GM12892 (cell line): Measurements from ENCODE around the gene SREBF1.

Experiments
- POLR2A ChIP-seq: IDR thresholded peaks from 2 replicates; pipeline ENCODE4 v1.6.1; 2011; ENCODE audit warnings: low read depth, low read length, control low read depth
- POLR2AphosphoS5 ChIP-seq: IDR thresholded peaks from 2 replicates; pipeline ENCODE4 v1.6.1; 2011; ENCODE audit warnings: low read depth, low read length, control low read depth
- TAF1 ChIP-seq: IDR thresholded peaks from 2 replicates; pipeline ENCODE4 v1.6.1; 2011; ENCODE audit warnings: low read depth, mild to moderate bottlenecking, control low read depth, low read length, borderline replicate concordance

DNA sequence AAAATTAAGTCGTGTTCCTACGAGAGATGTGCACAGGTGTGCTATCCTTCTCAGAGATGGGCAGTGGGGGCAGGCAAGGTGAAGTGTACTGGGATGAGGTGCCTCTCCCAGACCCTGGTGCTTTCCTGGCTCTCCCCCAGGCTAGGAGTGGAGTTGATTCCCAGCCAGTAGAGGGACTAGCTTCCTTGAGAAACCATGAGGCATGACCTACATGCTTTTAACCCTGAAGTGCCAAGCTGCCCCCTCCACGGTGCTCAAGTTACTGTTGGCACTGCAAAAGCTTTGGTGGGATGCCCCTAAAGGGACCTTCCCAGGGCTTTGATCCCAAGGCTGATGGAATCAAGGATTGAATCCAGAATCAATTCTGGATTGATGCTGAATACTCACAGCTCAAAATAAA lies 47.0 kb upstream of the SREBF1 start:
- TF ChIP-seq POLR2A (no peak), POLR2AphosphoS5 (no peak), TAF1 (no peak)
